IPS-18c (cell line): ENCODE measurements around the gene LRIT2.
"Not testable (repeated sequence)": the region's sequence is repeated elsewhere in the genome, so short reads cannot be mapped to it uniquely, and the experiment has no call there.

Experiments used
- H3K4me3 ChIP-seq: 2 replicates; pipeline ENCODE4 v1.7.0; 2013; ENCODE audit warnings: low read depth, mild to moderate bottlenecking, low read length, moderate library complexity; ENCODE audit not compliant: insufficient read depth
- H3K9me3 ChIP-seq: one replicate; pipeline ENCODE4 v1.6.1; 2013; ENCODE audit warnings: mild to moderate bottlenecking, low read length, moderate library complexity; ENCODE audit not compliant: control insufficient read depth, insufficient read depth

The LRIT2 gene

GRCh38 chr10:84196083-84196482 lies 29.3 kb downstream of the LRIT2 start:
- Histone ChIP-seq H3K4me3 (no peak overlapping the region), H3K9me3 (peaks cover 2% of the 10 kb centered on the region)

- Histone ChIP-seq H3K4me3 (peak overlapping the region; percentile 63), H3K9me3 (peaks cover 2% of the 10 kb centered on the region)
Observed at GRCh38 chr10:84195044-84195830, 30.1 kb downstream of the LRIT2 start.

DNA sequence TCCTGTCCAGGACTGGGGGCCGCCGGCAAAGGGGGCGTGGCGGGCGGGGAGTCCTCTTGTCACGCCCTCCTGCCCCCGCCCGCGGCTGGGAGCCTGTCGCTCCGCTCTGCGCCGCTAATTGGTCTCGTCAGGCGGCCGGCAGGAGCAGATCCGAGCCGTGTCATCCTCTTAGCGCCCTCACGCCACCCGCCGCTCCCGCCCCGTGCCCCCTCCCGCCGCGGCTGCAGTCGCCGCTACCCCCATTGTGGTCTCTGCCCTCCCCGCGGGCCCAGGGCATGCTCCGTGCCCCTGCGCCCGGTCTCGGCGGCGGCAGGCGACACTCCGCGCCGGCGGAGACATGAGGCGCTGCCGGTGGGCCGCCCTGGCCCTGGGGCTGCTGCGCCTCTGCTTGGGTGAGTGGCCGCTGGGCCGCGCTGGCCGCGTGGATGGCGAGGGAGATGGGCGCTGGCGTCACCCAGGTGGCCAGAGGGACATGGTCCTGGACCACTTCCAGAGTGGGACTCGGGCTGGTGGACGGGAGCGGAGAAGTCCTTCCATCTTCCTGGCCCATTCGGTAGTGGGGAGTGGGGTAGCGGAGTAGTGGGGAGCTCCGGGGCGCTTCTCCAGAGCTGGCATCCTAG lies 30.8 kb downstream of the LRIT2 start, which contains the start of gene CDHR1:
TSS of gene CDHR1 (plus strand) at position 114 of the 620 bp plus-strand sequence. CDS start at position 338, 224 bp downstream.
- peak within 1 kb of the TSS; percentile 63 for H3K4me3 ChIP-seq
- peaks cover 2% of the 10 kb centered on the region for H3K9me3 ChIP-seq

GRCh38 chr10:84193846-84194423 lies 31.4 kb downstream of the LRIT2 start:
- H3K4me3 ChIP-seq: peak overlapping the region; percentile 63

DNA sequence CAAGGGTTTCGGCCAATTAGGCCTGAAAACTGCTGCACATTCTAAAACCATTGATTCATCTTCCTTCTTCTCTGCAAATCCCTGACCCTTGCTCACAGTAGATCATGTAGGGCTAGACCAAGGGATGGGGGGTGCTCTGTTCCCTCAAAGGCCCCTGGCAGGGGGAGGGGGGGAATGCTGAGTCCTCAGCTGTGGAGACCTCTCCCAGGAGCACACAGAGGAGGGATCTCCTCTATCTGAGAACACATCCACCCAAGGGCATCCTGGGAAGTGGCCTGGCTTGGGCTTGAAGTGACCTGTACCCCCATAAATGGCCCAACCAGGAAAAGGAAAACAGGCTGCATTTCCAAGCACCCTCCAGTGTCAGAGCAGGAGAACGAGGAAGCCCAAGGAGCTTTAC lies 32.0 kb downstream of the LRIT2 start:
- H3K4me3 ChIP-seq: no peak overlapping the region
- H3K9me3 ChIP-seq: peaks cover 5% of the 10 kb centered on the region

More at GRCh38 chr10:84193846-84194423, 31.4 kb downstream of the LRIT2 start:
- H3K9me3 ChIP-seq: peaks cover 4% of the 10 kb centered on the region

DNA sequence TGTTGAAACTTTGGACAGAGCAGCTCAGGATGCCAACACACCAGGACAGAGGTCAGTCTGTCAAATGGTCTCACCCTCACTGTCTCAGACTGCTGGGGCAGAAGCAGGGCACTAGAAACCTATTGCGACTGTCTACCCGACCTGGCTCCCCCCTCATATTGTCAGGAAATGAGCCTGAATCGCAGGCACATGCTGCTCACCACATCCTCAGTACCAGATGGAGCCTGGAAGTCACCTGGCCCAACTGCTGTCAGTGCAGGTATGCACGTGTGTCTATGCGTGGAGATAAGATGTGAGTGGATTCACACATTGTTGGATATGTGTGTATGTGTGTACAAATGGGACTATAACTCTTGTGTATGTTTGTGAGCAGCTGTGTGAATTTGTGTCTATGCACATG lies 34.2 kb downstream of the LRIT2 start:
- H3K9me3 ChIP-seq: peaks cover 7% of the 10 kb centered on the region
- H3K4me3 ChIP-seq: no peak overlapping the region

- no peak overlapping the region for H3K4me3 ChIP-seq
- H3K9me3 ChIP-seq: peaks cover 7% of the 10 kb centered on the region
Observed at GRCh38 chr10:84190621-84191020, 34.7 kb downstream of the LRIT2 start.

DNA sequence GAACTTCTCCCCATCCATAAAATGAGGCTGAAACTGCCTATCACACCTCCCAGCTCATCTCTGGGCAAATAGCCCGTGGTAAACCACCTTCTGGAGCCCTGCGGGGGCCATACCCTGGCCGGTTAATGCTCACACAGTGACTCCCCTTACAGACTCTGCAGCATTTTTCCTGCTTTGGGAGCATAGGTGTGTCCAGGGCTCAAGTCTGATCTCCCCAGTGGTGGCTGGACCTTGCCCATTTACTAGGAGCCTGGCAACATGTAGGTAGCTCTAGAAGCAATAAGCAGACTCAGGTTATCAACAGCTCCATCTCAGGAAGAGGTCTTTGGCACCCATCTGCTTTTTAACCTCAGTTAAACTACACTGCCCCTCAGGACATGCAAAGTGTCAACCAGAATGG lies 36.5 kb downstream of the LRIT2 start:
- no peak overlapping the region for H3K4me3 ChIP-seq

DNA sequence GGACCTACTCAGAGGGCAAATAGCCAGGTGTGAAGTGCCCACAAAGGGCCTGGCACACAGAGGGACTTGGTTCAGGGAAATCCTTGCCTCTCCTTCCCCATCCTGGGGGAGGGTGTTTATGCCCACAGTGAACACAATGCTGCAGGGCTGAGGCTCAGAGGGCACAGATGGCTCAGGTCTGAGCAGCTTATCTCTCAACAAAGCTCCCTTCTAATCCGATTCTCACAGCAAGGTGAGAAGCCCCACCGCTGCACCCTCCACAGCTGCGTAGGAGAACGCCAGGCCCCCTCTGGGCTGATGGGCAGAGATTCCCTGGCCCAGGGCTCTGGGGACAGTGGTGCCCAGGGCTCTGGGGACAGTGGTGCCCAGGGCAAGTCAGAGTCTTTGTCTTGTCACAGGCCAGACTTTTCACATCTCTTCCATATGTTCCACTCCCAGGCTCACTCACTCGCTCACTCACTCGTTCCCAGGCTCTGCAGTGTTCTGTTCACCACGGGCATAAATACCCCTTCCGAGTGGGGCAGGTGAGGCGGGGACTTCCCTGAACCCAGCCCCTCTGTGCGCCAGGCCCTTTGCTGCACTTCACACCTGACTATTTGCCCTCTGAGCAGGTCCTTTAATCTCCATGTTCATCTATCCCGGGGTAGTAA lies 39.7 kb downstream of the LRIT2 start:
- H3K4me3 ChIP-seq: no peak overlapping the region
- peaks cover 4% of the 10 kb centered on the region for H3K9me3 ChIP-seq

More for the DNA sequence above, 36.5 kb downstream of the LRIT2 start:
- H3K9me3 ChIP-seq: peaks cover 4% of the 10 kb centered on the region

DNA sequence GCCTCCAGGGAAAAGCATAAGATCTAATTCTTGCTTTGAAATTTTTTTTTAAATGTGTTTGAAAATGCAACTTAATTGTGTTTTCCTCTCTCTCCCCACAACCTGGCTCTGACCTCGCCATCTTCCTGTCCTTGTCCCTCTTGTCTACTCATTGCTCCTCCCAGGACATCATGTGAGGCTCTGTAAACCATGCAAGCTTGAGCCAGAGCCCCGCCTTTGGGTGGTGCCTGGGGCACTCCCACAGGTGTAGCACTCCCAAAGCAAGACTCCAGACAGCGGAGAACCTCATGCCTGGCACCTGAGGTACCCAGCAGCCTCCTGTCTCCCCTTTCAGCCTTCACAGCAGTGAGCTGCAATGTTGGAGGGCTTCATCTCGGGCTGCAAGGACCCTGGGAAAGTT lies 40.8 kb downstream of the LRIT2 start:
- peaks cover 4% of the 10 kb centered on the region for H3K9me3 ChIP-seq

DNA sequence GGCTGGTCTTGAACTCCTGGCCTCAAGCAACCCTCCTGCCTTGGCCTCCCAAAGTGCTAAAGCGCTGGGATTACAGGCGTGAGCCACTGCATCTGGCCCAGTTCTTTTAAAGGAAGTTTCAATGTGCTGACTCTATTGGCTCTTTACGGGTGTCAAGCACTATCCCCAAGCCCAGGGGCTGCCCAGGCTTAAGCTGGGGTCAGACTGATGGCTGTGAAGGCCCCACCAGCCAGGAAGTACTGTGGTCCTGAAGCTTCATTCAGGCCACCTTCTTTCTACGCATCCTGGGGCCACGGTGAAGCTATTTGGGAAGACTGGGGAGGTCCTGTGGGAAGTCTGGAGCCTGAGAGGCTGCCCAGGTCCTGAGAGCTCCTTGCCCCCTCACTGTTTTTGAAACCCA lies 43.7 kb downstream of the LRIT2 start:
- H3K4me3 ChIP-seq: no peak overlapping the region
- no peaks in the 10 kb centered on the region for H3K9me3 ChIP-seq

More for the DNA sequence above, 40.8 kb downstream of the LRIT2 start:
- no peak overlapping the region for H3K4me3 ChIP-seq

DNA sequence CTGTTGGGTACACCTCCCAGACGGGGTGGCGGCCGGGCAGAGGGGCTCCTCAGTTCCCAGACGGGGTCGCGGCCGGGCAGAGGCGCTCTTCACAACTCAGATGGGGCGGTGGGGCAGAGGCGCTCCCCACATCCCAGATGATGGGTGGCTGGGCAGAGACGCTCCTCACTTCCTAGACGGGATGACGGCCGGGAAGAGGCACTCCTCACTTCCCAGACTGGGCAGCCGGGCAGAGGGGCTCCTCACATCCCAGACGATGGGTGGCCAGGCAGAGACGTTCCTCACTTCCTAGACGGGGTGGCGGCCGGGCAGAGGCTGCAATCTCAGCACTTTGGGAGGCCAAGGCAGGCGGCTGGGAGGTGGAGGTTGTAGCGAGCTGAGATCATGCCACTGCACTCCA lies 45.0 kb downstream of the LRIT2 start:
- H3K4me3 ChIP-seq, H3K9me3 ChIP-seq: not testable (repeated sequence)

- no peak overlapping the region for H3K4me3 ChIP-seq
- no peaks in the 10 kb centered on the region for H3K9me3 ChIP-seq
Observed at GRCh38 chr10:84179059-84179710, 46.2 kb downstream of the LRIT2 start.

DNA sequence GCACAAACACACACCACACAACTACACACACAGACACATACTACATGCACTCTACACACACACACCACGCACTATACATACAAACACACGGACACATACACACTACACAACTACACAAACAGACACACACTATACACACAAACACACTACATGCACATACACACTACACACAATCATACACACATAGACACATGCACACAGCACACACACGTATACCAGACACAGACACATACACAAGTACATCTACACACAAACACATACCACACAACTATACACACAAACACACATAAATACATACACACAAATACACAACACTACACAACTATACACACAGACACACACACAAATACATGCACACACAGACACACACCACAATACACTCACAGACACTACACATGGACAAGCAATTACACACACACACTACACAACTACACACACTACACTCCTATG lies 47.2 kb downstream of the LRIT2 start:
- no peaks in the 10 kb centered on the region for H3K9me3 ChIP-seq
- H3K4me3 ChIP-seq: no peak overlapping the region

- no peaks in the 10 kb centered on the region for H3K9me3 ChIP-seq
Observed at GRCh38 chr10:84177541-84178141, 47.7 kb downstream of the LRIT2 start.

DNA sequence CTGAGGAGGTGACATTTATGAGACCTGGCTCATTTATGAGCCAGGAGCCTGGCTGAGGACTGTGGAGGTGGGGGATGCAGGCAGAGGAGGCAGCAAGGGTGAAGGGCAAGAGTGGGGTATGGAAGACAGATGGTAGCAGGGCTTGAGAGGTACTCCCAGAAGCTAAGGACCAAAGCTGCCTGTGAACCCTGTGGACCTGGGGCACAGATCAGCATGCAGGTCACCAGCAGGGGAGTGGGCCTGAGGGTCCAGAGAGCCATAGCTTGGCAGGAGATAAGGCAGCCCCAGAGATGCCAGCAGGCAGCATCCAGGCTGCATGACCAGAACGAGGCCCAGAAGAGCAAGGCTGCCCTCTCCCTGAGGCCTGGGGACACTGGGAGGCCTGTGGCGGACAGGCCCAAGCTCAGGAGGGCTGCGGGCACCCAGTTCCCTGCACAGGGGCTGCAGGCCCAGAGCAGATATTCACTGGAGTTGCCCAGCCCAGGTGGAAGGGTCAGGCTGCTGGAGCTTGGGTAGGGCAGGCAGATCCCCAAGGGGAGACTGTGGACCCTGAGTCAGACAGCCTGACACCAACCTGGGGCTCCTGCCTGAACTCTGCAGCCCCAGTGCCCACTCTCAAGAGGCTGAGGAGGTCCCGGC lies 48.4 kb downstream of the LRIT2 start:
- no peaks in the 10 kb centered on the region for H3K9me3 ChIP-seq
- no peak overlapping the region for H3K4me3 ChIP-seq

More at GRCh38 chr10:84177541-84178141, 47.7 kb downstream of the LRIT2 start:
- no peak overlapping the region for H3K4me3 ChIP-seq
